Measurements from ENCODE around the gene MSI2. TPM values are rescaled to one million over a fixed set of nuclear protein-coding genes. Genes with fewer than 3 reads are reported as not detected.

Gene MSI2
- total and polyA plus RNA-seq, 2 experiments from 2014 or later: 18.9 to 41.8 TPM

GRCh38 chr17:57531078-57531477 lies 274.8 kb downstream of the MSI2 start (continued):
- no peak for TF ChIP-seq ZNF462 (CRISPR knock-in tag; IDR thresholded peaks at IDR 0.05)

GRCh38 chr17:57531648-57532504 lies 275.6 kb downstream of the MSI2 start:
- TF ChIP-seq ZNF114 (CRISPR knock-in tag; IDR thresholded peaks at IDR 0.05): no peak
- TF ChIP-seq CREB1 (CRISPR knock-in tag; IDR thresholded peaks at IDR 0.05; ENCODE audit: low read depth): no peak
- no peak for TF ChIP-seq STAT1 (IDR thresholded peaks at IDR 0.05; ENCODE audit: unreplicated experiment)
- TF ChIP-seq EZH2phosphoT487 (IDR thresholded peaks at IDR 0.05; ENCODE audit: unreplicated experiment): no peak
- H3K27me3 ChIP-seq (ENCODE audit: insufficient read depth): no peaks in the 10 kb centered on the region
- no peak overlapping the region for H3K27ac ChIP-seq (ENCODE audit: low read depth)
- Mint-ChIP-seq H3K27ac (no peak overlapping the region), H3K4me1 (peaks cover 28% of the 10 kb centered on the region), H3K36me3 (ENCODE audit: low read depth) (no peaks in the 10 kb centered on the region), H3K9me3 (no peaks in the 10 kb centered on the region), H3K27me3 (ENCODE audit: insufficient read depth, low read depth, poor library complexity) (peaks cover 2% of the 10 kb centered on the region), H3K4me3 (no peak overlapping the region)
- no peaks in the 10 kb centered on the region for H3K9me2 ChIP-seq (ENCODE audit: insufficient read depth)
- no peak overlapping the region for H2AFZ ChIP-seq
- DNase-seq (ENCODE audit: low spot score) (no peak), ATAC-seq (no peak)
- no peaks in the 10 kb centered on the region for H3K36me3 ChIP-seq (ENCODE audit: insufficient read depth)
- H3F3A ChIP-seq (replicated peaks; ENCODE audit: low read depth): no peaks in the 10 kb centered on the region
- H3K79me2 ChIP-seq (replicated peaks; ENCODE audit: insufficient read depth): 0 out of 2 replicates have a peak, but pooled peaks cover 3% of the 10 kb centered on the region
- peaks cover 32% of the 10 kb centered on the region for H3K4me1 ChIP-seq (ENCODE audit: insufficient read depth)
- 0 out of 2 replicates have a peak, but pooled peaks cover 3% of the 10 kb centered on the region for H4K20me1 ChIP-seq (replicated peaks; ENCODE audit: insufficient read depth)
- H3K4me2 ChIP-seq: no peak overlapping the region
- H3K4me3 ChIP-seq: no peak overlapping the region

Measured in GM23338 (cell line).